SK-N-MC (cell line): ENCODE results near the gene SIGLEC10.
A peak's percentile ranks its signal among the peaks of the same experiment; 100 is the strongest.

Experiments
- DNase-seq: peaks from one replicate; pipeline ENCODE4 v3.0.0-alpha.2; 2011; ENCODE audit warnings: low read depth, low spot score
- H3K27ac ChIP-seq: fragments of 200-600 bp; sonication (generic); 2 replicates; pipeline ENCODE4 v1.5.1; 2016; ENCODE audit warnings: mixed run types
- H3K36me3 ChIP-seq: fragments of 200-600 bp; sonication (generic); 2 replicates; pipeline ENCODE4 v1.6.1; 2017; ENCODE audit warnings: antibody characterized with exemption, low read length, mixed read lengths; ENCODE audit not compliant: insufficient read depth
- H3K4me3 ChIP-seq: fragments of 200-600 bp; sonication (generic); 2 replicates; pipeline ENCODE4 v1.5.1; 2016
- H3K9ac ChIP-seq: fragments of 200-600 bp; sonication (generic); 2 replicates; pipeline ENCODE4 v1.8.0; 2017; ENCODE audit warnings: mixed run types, mixed read lengths; ENCODE audit not compliant: insufficient read length
- H3K9me3 ChIP-seq: fragments of 200-600 bp; sonication (generic); 2 replicates; pipeline ENCODE4 v1.6.1; 2017; ENCODE audit warnings: low read depth, mild to moderate bottlenecking, antibody characterized with exemption, low read length, moderate library complexity, mixed read lengths
- EZH2 ChIP-seq: fragments of 200-600 bp; sonication (generic); IDR thresholded peaks from one replicate; pipeline ENCODE4 v1.6.1; 2017; ENCODE audit warnings: antibody characterized with exemption
- FOXP2 ChIP-seq: optimal IDR thresholded peaks from 2 replicates; pipeline ENCODE3; 2011; ENCODE audit warnings: mild to moderate bottlenecking, moderate library complexity; ENCODE audit not compliant: insufficient read depth; ENCODE audit errors: extremely low read length, control extremely low read depth
- POLR2AphosphoS5 ChIP-seq: IDR thresholded peaks from 2 replicates; pipeline ENCODE4 v1.6.1; 2012; ENCODE audit warnings: mild to moderate bottlenecking, low read depth, low read length, borderline replicate concordance

Gene SIGLEC10

GRCh38 chr19:51375504-51376221, 41.8 kb downstream of the SIGLEC10 start:
- Histone ChIP-seq H3K4me3 (no peak overlapping the region), H3K9me3 (no peaks in the 10 kb centered on the region), H3K9ac (no peak overlapping the region), H3K27ac (no peak overlapping the region), H3K36me3 (no peaks in the 10 kb centered on the region)
- no peak for DNase-seq
- TF ChIP-seq EZH2 (no peak), POLR2AphosphoS5 (no peak), FOXP2 (no peak)

GRCh38 chr19:51372649-51373504, 44.6 kb downstream of the SIGLEC10 start, which contains the start of gene NKG7:
Gene NKG7 (minus strand): TSS chr19:51372654. CDS start chr19:51372535, 119 bp downstream.
- Histone ChIP-seq H3K9me3 (no peaks in the 10 kb centered on the region), H3K4me3 (no peak within 1 kb of the TSS), H3K9ac (no peak within 1 kb of the TSS), H3K36me3 (no peaks in the 10 kb centered on the region), H3K27ac (no peak within 1 kb of the TSS)
- TF ChIP-seq EZH2 = no peak
- no peak for TF ChIP-seq FOXP2
- TF ChIP-seq POLR2AphosphoS5 = no peak
- DNase-seq = no peak

GRCh38 chr19:51372021-51372648, 45.3 kb downstream of the SIGLEC10 start:
- Histone ChIP-seq H3K27ac (no peak overlapping the region), H3K9ac (no peak overlapping the region), H3K36me3 (no peaks in the 10 kb centered on the region), H3K4me3 (no peak overlapping the region), H3K9me3 (no peaks in the 10 kb centered on the region)
- TF ChIP-seq EZH2 (no peak), FOXP2 (no peak), POLR2AphosphoS5 (no peak)
- no peak for DNase-seq

GRCh38 chr19:51371186-51371690, 46.2 kb downstream of the SIGLEC10 start:
- Histone ChIP-seq H3K27ac (no peak overlapping the region), H3K9ac (no peak overlapping the region), H3K9me3 (no peaks in the 10 kb centered on the region), H3K4me3 (no peak overlapping the region), H3K36me3 (no peaks in the 10 kb centered on the region)
- TF ChIP-seq EZH2 (no peak), FOXP2 (no peak), POLR2AphosphoS5 (no peak)
- no peak for DNase-seq

- H3K27ac ChIP-seq = no peak overlapping the region
These were observed 47.2 kb downstream of the SIGLEC10 start for GRCh38 chr19:51370230-51370629.

GRCh38 chr19:51368366-51369282, 48.8 kb downstream of the SIGLEC10 start, which contains the start of gene CLDND2:
Gene CLDND2 (minus strand): TSS chr19:51369003. CDS start chr19:51368577, 426 bp downstream.
- Histone ChIP-seq H3K27ac (no peak within 1 kb of the TSS), H3K9me3 (no peaks in the 10 kb centered on the region), H3K36me3 (no peaks in the 10 kb centered on the region), H3K4me3 (peak within 1 kb of the TSS; percentile 93), H3K9ac (no peak within 1 kb of the TSS)
- no peak for TF ChIP-seq EZH2
- no peak for TF ChIP-seq POLR2AphosphoS5
- no peak for TF ChIP-seq FOXP2
- DNase-seq = no peak

More at GRCh38 chr19:51370230-51370629, 47.2 kb downstream of the SIGLEC10 start:
- no peak overlapping the region for H3K9ac ChIP-seq
- DNase-seq = no peak
- TF ChIP-seq FOXP2 (no peak), POLR2AphosphoS5 (no peak), EZH2 (no peak)
- H3K9me3 ChIP-seq = no peaks in the 10 kb centered on the region
- no peak overlapping the region for H3K4me3 ChIP-seq
- no peaks in the 10 kb centered on the region for H3K36me3 ChIP-seq

GRCh38 chr19:51367565-51368365, 49.7 kb downstream of the SIGLEC10 start:
- H3K27ac ChIP-seq = no peak overlapping the region
- TF ChIP-seq FOXP2 (no peak), POLR2AphosphoS5 (peak; percentile 54; the same call in 1 of the 2 replicates)

More at GRCh38 chr19:51367565-51368365, 49.7 kb downstream of the SIGLEC10 start:
- Histone ChIP-seq H3K9ac (no peak overlapping the region), H3K9me3 (no peaks in the 10 kb centered on the region), H3K4me3 (peak overlapping the region; percentile 93), H3K36me3 (no peaks in the 10 kb centered on the region)
- DNase-seq = peak; percentile 64
